H1 (cell line): ENCODE results near the gene SAMD9L. TPM values are rescaled to one million over a fixed set of nuclear protein-coding genes. Genes with fewer than 3 reads are reported as not detected.

Source experiments
- CTCF ChIA-PET: fragments of 300-600 bp; sonication (Branson Sonifier 250); formaldehyde crosslinking; loops from one replicate; lab custom pipeline; 2021; ENCODE audit not compliant: partially characterized antibody; lab: Charles Lee
- POLR2A ChIA-PET: fragments of 300-600 bp; sonication (Branson Sonifier 250); formaldehyde crosslinking; loops from one replicate; lab custom pipeline; 2021; ENCODE audit warnings: inconsistent platforms; ENCODE audit not compliant: partially characterized antibody; lab: Charles Lee
- DNase-seq, 2 experiments: peaks; one replicate each; pipeline versions ENCODE4 v3.0.0 to v3.0.0-alpha.2; 2010 to 2022; ENCODE audit warnings: low spot score in 2 of 2, low read depth in 1 of 2, mixed read lengths in 1 of 2
- FAIRE-seq: peaks from 2 replicates; lab custom pipeline; 2011; peaks lifted over from hg19 to GRCh38; lab: Jason Lieb, UNC
- H2AFZ ChIP-seq: 2 replicates; pipeline ENCODE4 v1.8.1; 2012; ENCODE audit warnings: low read length, inconsistent platforms
- H2AK5ac ChIP-seq: 2 replicates; pipeline ENCODE4 v1.6.1; 2013; ENCODE audit warnings: low read depth, low read length
- H2BK120ac ChIP-seq: replicated peaks from 2 replicates; pipeline ENCODE3; 2013; ENCODE audit warnings: low read depth, low read length, inconsistent platforms
- H2BK12ac ChIP-seq: 2 replicates; pipeline ENCODE4 v1.6.1; 2013; ENCODE audit warnings: low read depth, low read length
- H2BK15ac ChIP-seq: 2 replicates; pipeline ENCODE4 v1.6.1; 2013; ENCODE audit warnings: low read length
- H2BK20ac ChIP-seq: 2 replicates; pipeline ENCODE4 v1.6.1; 2013; ENCODE audit warnings: low read length
- H2BK5ac ChIP-seq: 2 replicates; pipeline ENCODE4 v1.6.1; 2013; ENCODE audit warnings: low read depth, low read length
- H3K14ac ChIP-seq: 2 replicates; pipeline ENCODE4 v1.6.1; 2013; ENCODE audit warnings: inconsistent platforms; ENCODE audit not compliant: insufficient read length
- H3K18ac ChIP-seq: 2 replicates; pipeline ENCODE4 v1.6.1; 2013; ENCODE audit warnings: low read length; ENCODE audit errors: extremely low read depth
- H3K23ac ChIP-seq: 2 replicates; pipeline ENCODE4 v1.6.1; 2013; ENCODE audit warnings: inconsistent platforms; ENCODE audit not compliant: insufficient read length
- H3K23me2 ChIP-seq: 2 replicates; pipeline ENCODE4 v1.6.1; 2013; ENCODE audit warnings: low read depth, low read length
- H3K27ac ChIP-seq: 2 replicates; pipeline ENCODE4 v1.6.1; 2011; ENCODE audit warnings: low read depth, low read length, inconsistent platforms
- H3K27me3 ChIP-seq, 4 experiments: replicated peaks in 1 of 4; 1 replicate in 1 of 4; 2 replicates in 3 of 4; pipeline versions ENCODE4 v1.6.1 to v1.8.1; 2011 to 2013; ENCODE audit warnings: low read length in 3 of 4, mild to moderate bottlenecking in 3 of 4, inconsistent platforms in 2 of 4, mixed read lengths in 2 of 4, moderate library complexity in 1 of 4; ENCODE audit not compliant: control insufficient read depth in 3 of 4, insufficient read depth in 3 of 4; ENCODE audit errors: extremely low read depth in 1 of 4
- H3K36me3 ChIP-seq, 4 experiments: 2 replicates each; pipeline versions ENCODE4 v1.6.1 to v1.8.1; 2011 to 2013; ENCODE audit warnings: mild to moderate bottlenecking in 4 of 4, low read length in 3 of 4, moderate library complexity in 2 of 4, control low read depth in 1 of 4, inconsistent platforms in 1 of 4; ENCODE audit not compliant: insufficient read depth in 4 of 4, control insufficient read depth in 2 of 4
- H3K4ac ChIP-seq: replicated peaks from 2 replicates; pipeline ENCODE3; 2013; ENCODE audit warnings: low read length, low read depth, mixed read lengths, inconsistent platforms; ENCODE audit not compliant: insufficient read length
- H3K4me1 ChIP-seq, 4 experiments: replicated peaks in 1 of 4; 1 replicate in 1 of 4; 2 replicates in 3 of 4; pipeline versions ENCODE4 v1.6.1 to v1.8.1; 2011 to 2013; ENCODE audit warnings: low read length in 3 of 4, inconsistent platforms in 2 of 4, mixed read lengths in 1 of 4; ENCODE audit not compliant: insufficient read depth in 4 of 4, control insufficient read depth in 3 of 4
- H3K4me2 ChIP-seq, 2 experiments: 2 replicates each; pipeline versions ENCODE4 v1.6.1 to v1.8.1; 2011 to 2013; ENCODE audit warnings: low read depth in 2 of 2, low read length in 2 of 2, control low read depth in 1 of 2, inconsistent platforms in 1 of 2, mild to moderate bottlenecking in 1 of 2; ENCODE audit not compliant: insufficient read depth in 1 of 2
- H3K4me3 ChIP-seq, 4 experiments: fragments of 200-600, 300-600 bp in 1 of 4; sonication (generic), shearing (Covaris generic), sonication (Bioruptor Twin) in 1 of 4; 2 replicates each; pipeline versions ENCODE4 v1.5.1 to v1.8.1; 2011 to 2016; ENCODE audit warnings: low read length in 4 of 4, low read depth in 3 of 4, control low read depth in 2 of 4, inconsistent platforms in 2 of 4, mild to moderate bottlenecking in 2 of 4, mixed read lengths in 1 of 4, moderate library complexity in 1 of 4; ENCODE audit not compliant: insufficient read depth in 2 of 4; ENCODE audit errors: extremely low read depth in 1 of 4
- H3K56ac ChIP-seq: replicated peaks from 2 replicates; pipeline ENCODE3; 2013; ENCODE audit warnings: low read depth, mild to moderate bottlenecking, mixed read lengths, low read length, inconsistent platforms; ENCODE audit not compliant: insufficient read length
- H3K79me1 ChIP-seq: 2 replicates; pipeline ENCODE4 v1.6.1; 2013; ENCODE audit warnings: low read depth, low read length, control low read depth
- H3K79me2 ChIP-seq, 2 experiments: 2 replicates each; pipeline versions ENCODE4 v1.6.1 to v1.8.1; 2012 to 2013; ENCODE audit warnings: low read length in 2 of 2, mild to moderate bottlenecking in 2 of 2, inconsistent platforms in 1 of 2; ENCODE audit not compliant: insufficient read depth in 2 of 2, control insufficient read depth in 1 of 2
- H3K9ac ChIP-seq, 4 experiments: replicated peaks in 1 of 4; 1 replicate in 1 of 4; 2 replicates in 3 of 4; pipeline versions ENCODE4 v1.6.1 to v1.8.1; 2011 to 2013; ENCODE audit warnings: low read depth in 3 of 4, low read length in 3 of 4, control low read depth in 2 of 4, mild to moderate bottlenecking in 2 of 4, moderate library complexity in 2 of 4, inconsistent platforms in 1 of 4; ENCODE audit errors: extremely low read depth in 1 of 4
- H3K9me3 ChIP-seq, 2 experiments: 2 replicates each; pipeline versions ENCODE4 v1.6.1 to v1.8.1; 2012 to 2013; ENCODE audit warnings: mild to moderate bottlenecking in 2 of 2, moderate library complexity in 2 of 2, control low read depth in 1 of 2, inconsistent platforms in 1 of 2, low read depth in 1 of 2, low read length in 1 of 2, mixed read lengths in 1 of 2; ENCODE audit not compliant: insufficient read depth in 2 of 2
- H4K20me1 ChIP-seq, 2 experiments: replicated peaks in 1 of 2; 2 replicates each; pipeline versions ENCODE3 to v1.8.1; 2011 to 2013; ENCODE audit warnings: inconsistent platforms in 2 of 2, low read length in 2 of 2, mild to moderate bottlenecking in 1 of 2; ENCODE audit not compliant: insufficient read depth in 2 of 2, control insufficient read depth in 1 of 2
- H4K5ac ChIP-seq: 2 replicates; pipeline ENCODE4 v1.6.1; 2013; ENCODE audit warnings: low read length, low read depth, mixed read lengths, inconsistent platforms; ENCODE audit not compliant: insufficient read length
- H4K8ac ChIP-seq: 2 replicates; pipeline ENCODE4 v1.8.0; 2013; ENCODE audit warnings: mild to moderate bottlenecking, moderate library complexity, low read length, inconsistent platforms; ENCODE audit not compliant: insufficient read depth; ENCODE audit errors: extremely low read depth
- H4K91ac ChIP-seq: replicated peaks from 2 replicates; pipeline ENCODE3; 2013; ENCODE audit warnings: low read length, mixed read lengths, inconsistent platforms; ENCODE audit not compliant: insufficient read length
- BACH1 ChIP-seq: IDR thresholded peaks from 2 replicates; pipeline ENCODE4 v1.6.1; 2012; ENCODE audit warnings: low read length, improper control_type of control experiment
- BCL11A ChIP-seq, 2 experiments: IDR thresholded peaks; one replicate each; pipeline ENCODE4 v1.6.1; 2011; ENCODE audit warnings: low read depth in 2 of 2, low read length in 2 of 2, mild to moderate bottlenecking in 2 of 2
- CBX8 ChIP-seq: fragments of 300-800, 300-1000 bp; sonication (generic); IDR thresholded peaks from 2 replicates; pipeline ENCODE4 v1.7.1; 2016; ENCODE audit warnings: low read depth, low read length, borderline replicate concordance
- CHD1 ChIP-seq: IDR thresholded peaks from 2 replicates; pipeline ENCODE4 v1.6.1; 2012; ENCODE audit warnings: low read depth, low read length, improper control_type of control experiment
- CHD2 ChIP-seq: IDR thresholded peaks from 2 replicates; pipeline ENCODE4 v1.6.1; 2012; ENCODE audit warnings: low read length, improper control_type of control experiment
- E2F6 ChIP-seq: IDR thresholded peaks from 2 replicates; pipeline ENCODE4 v1.6.1; 2012; ENCODE audit warnings: inconsistent platforms
- GTF2F1 ChIP-seq: IDR thresholded peaks from 2 replicates; pipeline ENCODE4 v1.6.1; 2012; ENCODE audit warnings: low read depth, low read length, improper control_type of control experiment, borderline replicate concordance
- HDAC6 ChIP-seq: IDR thresholded peaks from one replicate; pipeline ENCODE4 v1.7.1; 2012; ENCODE audit warnings: low read depth, mild to moderate bottlenecking, inconsistent platforms, low read length, moderate library complexity
- JUN ChIP-seq: IDR thresholded peaks from 2 replicates; pipeline ENCODE4 v1.6.1; 2011; ENCODE audit warnings: low read depth, mild to moderate bottlenecking, improper control_type of control experiment, low read length
- KDM1A ChIP-seq: fragments of 200-600, 300-600 bp; sonication (generic); IDR thresholded peaks from 2 replicates; pipeline ENCODE4 v1.7.1; 2016; ENCODE audit warnings: mild to moderate bottlenecking, low read length, borderline replicate concordance
- NANOG ChIP-seq: IDR thresholded peaks from 2 replicates; pipeline ENCODE4 v1.6.1; 2011; ENCODE audit warnings: low read length, low read depth, mild to moderate bottlenecking, inconsistent platforms; ENCODE audit not compliant: insufficient read depth, poor library complexity, severe bottlenecking
- RNF2 ChIP-seq: fragments of 200-900, 300-1000 bp; sonication (generic); IDR thresholded peaks from 2 replicates; pipeline ENCODE4 v1.7.1; 2016; ENCODE audit warnings: borderline replicate concordance, low read depth, mild to moderate bottlenecking, antibody characterized with exemption, low read length; ENCODE audit not compliant: poor library complexity, severe bottlenecking; ENCODE audit errors: missing control alignments
- RXRA ChIP-seq: IDR thresholded peaks from 2 replicates; pipeline ENCODE4 v1.6.1; 2011; ENCODE audit warnings: low read depth, mild to moderate bottlenecking, low read length, moderate library complexity; ENCODE audit not compliant: insufficient read depth
- TBP ChIP-seq: IDR thresholded peaks from 2 replicates; pipeline ENCODE4 v1.6.1; 2011; ENCODE audit warnings: low read depth, low read length, improper control_type of control experiment
- WGBS, 2 experiments: shearing (Covaris generic) in 1 of 2; methylation state at CpG; one replicate each; pipeline versions ENCODE4 v1.1.6 to v1.1.7; 2013 to 2015; ENCODE audit warnings: low lambda C conversion rate in 2 of 2, mixed read lengths in 2 of 2, inconsistent platforms in 1 of 2, low coverage in 1 of 2, missing lambda C conversion rate in 1 of 2; ENCODE audit not compliant: insufficient replicate concordance in 2 of 2, insufficient coverage in 1 of 2, insufficient read length in 1 of 2; ENCODE audit errors: extremely low coverage in 1 of 2, missing lambda C conversion rate in 1 of 2; 5-methylcytosine and 5-hydroxymethylcytosine counted together
- polyA plus RNA-seq, 7 experiments: library from polyadenylated mRNA; depleted of rRNA in 3 of 7; stranded (reverse) in 5 of 7; unstranded in 2 of 7; fragments of >200 nt in 5 of 7; fragments of 200-250 nt in 2 of 7; gene quantifications; 1 replicate in 5 of 7; 2 replicates in 1 of 7; 4 replicates in 1 of 7; pipeline versions ENCODE4 v1.2.1 to v1.2.3, GENCODE V29; 2011 to 2013; ENCODE audit warnings: missing spikeins in 2 of 7, mixed read lengths in 2 of 7
- total RNA-seq: library from RNA; stranded (reverse); fragmentation: NEBNext Ultra II Directional; extraction: Animal tissue kit (Norgen Biotek cat#: 25700); gene quantifications from 2 replicates; pipeline ENCODE4 v1.2.1, GENCODE V29; 2021

SAMD9L gene
- total and polyA plus RNA-seq, 2 of the 8 experiments (the other 6 are each of a cell fraction or from before 2014, with no cell fraction given): not detected

DNA sequence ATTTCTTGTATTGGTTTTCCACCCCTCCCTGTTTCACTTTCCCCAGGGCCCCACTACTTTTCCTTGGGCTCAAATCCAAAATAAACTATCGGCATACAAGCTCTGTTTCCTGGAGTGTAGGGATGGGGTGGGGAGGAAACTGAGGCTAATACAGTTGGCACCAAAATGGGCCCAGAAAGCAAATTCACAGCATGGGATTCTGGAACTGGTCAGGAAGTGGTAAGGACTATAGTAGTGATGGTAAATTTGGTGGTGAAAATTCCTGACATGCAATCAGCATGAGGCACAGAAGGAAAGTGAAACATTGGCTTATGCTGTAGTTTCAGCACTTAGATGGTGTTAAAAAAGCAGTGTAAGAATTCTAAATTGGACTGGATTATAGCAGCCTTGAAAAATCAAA, 8.7 kb upstream of the SAMD9L start:
- H2BK20ac ChIP-seq: no peak overlapping the region
- H4K5ac ChIP-seq: no peak overlapping the region
- no peaks in the 10 kb centered on the region for H3K27me3 ChIP-seq
- CTCF ChIA-PET: interaction anchor here (0.6 to 1.6 kb wide), 3 partner anchors 68 to 763 kb away, joined by 3 to 4 read pairs (median 4); no protein-coding TSS in a partner anchor
- H3K4ac ChIP-seq: no peak overlapping the region
- no peaks in the 10 kb centered on the region for H4K20me1 ChIP-seq
- POLR2A ChIA-PET: no interaction called here
- no peaks in the 10 kb centered on the region for H3K23me2 ChIP-seq
- no peak overlapping the region for H3K9ac ChIP-seq
- no peak overlapping the region for H3K4me2 ChIP-seq
- no peaks in the 10 kb centered on the region for H3K9me3 ChIP-seq
- no peak overlapping the region for H3K4me3 ChIP-seq
- DNase-seq (no peak), FAIRE-seq (no peak)
- H3K14ac ChIP-seq: no peak overlapping the region
- H3K79me2 ChIP-seq: no peaks in the 10 kb centered on the region
- H3K23ac ChIP-seq: no peak overlapping the region
- no peaks in the 10 kb centered on the region for H3K79me1 ChIP-seq
- no peaks in the 10 kb centered on the region for H3K36me3 ChIP-seq
- no peak overlapping the region for H4K8ac ChIP-seq
- no peak overlapping the region for H3K27ac ChIP-seq
- H2AFZ ChIP-seq: no peak overlapping the region
- no peak overlapping the region for H3K56ac ChIP-seq
- H4K91ac ChIP-seq: no peak overlapping the region
- H2BK15ac ChIP-seq: no peak overlapping the region
- 95% methylated on average over 1 of the region's 1 CpG; no CpG with 5 or more reads in 1 of the 2 experiments for WGBS, 2 experiments
- no peak overlapping the region for H2BK5ac ChIP-seq
- H3K4me1 ChIP-seq: no peaks in the 10 kb centered on the region
- H2BK120ac ChIP-seq: no peak overlapping the region
- no peak overlapping the region for H3K18ac ChIP-seq
- H2AK5ac ChIP-seq: no peak overlapping the region
- H2BK12ac ChIP-seq: no peak overlapping the region
- TF ChIP-seq JUN (no peak), GTF2F1 (no peak), RXRA (no peak), CBX8 (no peak), RNF2 (no peak), NANOG (no peak), KDM1A (no peak), E2F6 (no peak), TBP (no peak), CHD1 (no peak), CHD2 (no peak), BCL11A (IDR thresholded peaks at IDR 0.05; ENCODE audit: low read depth in 2 of 2, low read length in 2 of 2) (no peak), HDAC6 (no peak), BACH1 (no peak)
